Measurements from ENCODE around the gene GEMIN4. TPM values are rescaled to one million over a fixed set of nuclear protein-coding genes. Genes with fewer than 3 reads are reported as not detected.
A peak's percentile ranks its signal among the peaks of the same experiment; 100 is the strongest.
"Not testable (repeated sequence)": the region's sequence is repeated elsewhere in the genome, so short reads cannot be mapped to it uniquely, and the experiment has no call there.

Gene GEMIN4
- total RNA-seq, 1 donor from 2014 or later = 34.5 TPM

DNA sequence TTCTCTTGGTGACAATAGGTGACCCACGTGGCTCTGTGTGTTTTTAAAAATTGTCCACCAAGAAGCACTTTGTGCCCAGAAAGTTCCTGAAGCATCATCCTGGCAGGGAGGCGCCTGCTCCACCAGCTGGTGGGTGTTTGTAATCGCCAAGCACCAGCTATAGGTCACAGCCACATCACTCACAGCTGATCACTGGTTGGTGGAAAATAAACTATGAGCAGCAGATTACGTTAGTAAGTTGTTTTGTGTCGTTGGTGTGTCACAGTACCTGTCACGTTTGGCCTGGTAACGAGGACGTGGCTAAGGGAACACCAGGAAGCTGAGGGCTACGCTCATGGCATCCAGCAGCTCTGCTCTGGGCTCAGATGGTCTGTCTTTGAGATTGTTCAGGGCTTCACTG lies 40.2 kb upstream of the GEMIN4 start:
- H3K27me3 Mint-ChIP-seq = no peaks in the 10 kb centered on the region
- H3K27ac Mint-ChIP-seq = peak overlapping the region; percentile 23
- H3K4me1 Mint-ChIP-seq (ENCODE audit: unreplicated experiment) = peaks cover 9% of the 10 kb centered on the region
- no peak overlapping the region for H3K4me3 Mint-ChIP-seq
- no peak for TF ChIP-seq CTCF (conservative IDR thresholded peaks at IDR 0.05)
- H3K9me3 Mint-ChIP-seq = no peaks in the 10 kb centered on the region
- H3K36me3 Mint-ChIP-seq = peaks cover 10% of the 10 kb centered on the region
- DNase-seq (ENCODE audit: extremely low spot score, unreplicated experiment) = no peak

- Mint-ChIP-seq H3K9me3 (no peaks in the 10 kb centered on the region), H3K4me3 (no peak overlapping the region), H3K36me3 (peaks cover 10% of the 10 kb centered on the region), H3K27ac (no peak overlapping the region), H3K4me1 (ENCODE audit: unreplicated experiment) (peaks cover 9% of the 10 kb centered on the region), H3K27me3 (no peaks in the 10 kb centered on the region)
- DNase-seq (ENCODE audit: extremely low spot score, unreplicated experiment) = no peak
- no peak for TF ChIP-seq CTCF (conservative IDR thresholded peaks at IDR 0.05)
Measured at GRCh38 chr17:791829-792228, 39.8 kb upstream of the GEMIN4 start.

GRCh38 chr17:790874-791247 lies 38.8 kb upstream of the GEMIN4 start:
- not testable (repeated sequence) for H3K36me3 Mint-ChIP-seq; DNase-seq (ENCODE audit: extremely low spot score, unreplicated experiment)
- peak overlapping the region; percentile 76 for H3K27ac Mint-ChIP-seq

DNA sequence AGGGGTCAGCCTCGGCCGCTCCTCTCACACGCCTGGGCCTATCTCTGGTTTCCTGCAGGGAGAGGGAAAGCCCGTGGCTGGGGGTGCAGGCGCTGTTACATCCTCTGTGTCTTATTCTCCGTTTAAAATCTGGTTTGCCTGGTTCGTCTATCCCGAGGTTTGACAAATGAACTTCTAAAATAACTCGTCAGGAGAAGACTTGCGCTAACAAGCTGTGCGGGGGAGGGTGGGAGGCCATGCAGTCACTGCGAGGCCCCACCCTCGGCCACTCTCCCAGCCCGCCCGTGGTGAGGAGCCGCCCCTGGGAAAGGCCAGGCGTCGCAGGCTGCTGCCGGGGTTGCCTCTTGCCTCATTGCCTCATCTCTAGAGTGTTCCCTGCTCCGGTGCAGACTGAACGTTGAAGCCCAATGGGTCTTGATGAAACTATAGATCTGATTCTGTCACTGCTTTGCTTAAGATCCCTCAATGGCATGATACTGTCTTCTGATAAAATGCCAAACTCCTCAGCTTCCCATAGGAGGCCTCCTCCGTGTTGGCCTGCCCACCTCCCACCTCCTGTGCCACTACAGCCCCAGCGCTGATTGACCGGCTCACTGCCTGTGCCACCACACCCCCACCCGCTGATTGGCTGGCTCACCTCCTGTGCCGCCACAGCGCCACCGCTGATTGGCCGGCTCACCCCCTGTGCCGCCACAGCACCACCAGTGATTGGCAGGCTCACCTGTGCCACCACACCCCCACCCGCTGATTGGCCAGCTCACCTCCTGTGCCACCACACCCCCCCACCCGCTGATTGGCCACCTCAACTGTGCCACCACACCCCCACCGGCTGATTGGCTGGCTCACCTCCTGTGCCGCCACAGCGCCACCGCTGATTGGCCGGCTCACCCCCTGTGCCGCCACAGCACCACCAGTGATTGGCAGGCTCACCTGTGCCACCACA lies 38.1 kb upstream of the GEMIN4 start:
- H3K9me3 Mint-ChIP-seq; H3K27me3 Mint-ChIP-seq; DNase-seq (ENCODE audit: extremely low spot score, unreplicated experiment); H3K4me1 Mint-ChIP-seq (ENCODE audit: unreplicated experiment); H3K36me3 Mint-ChIP-seq: not testable (repeated sequence)
- Mint-ChIP-seq H3K27ac (peak overlapping the region; percentile 96), H3K4me3 (peak overlapping the region; percentile 52)

More at GRCh38 chr17:790874-791247, 38.8 kb upstream of the GEMIN4 start:
- H3K9me3 Mint-ChIP-seq; H3K27me3 Mint-ChIP-seq; H3K4me1 Mint-ChIP-seq (ENCODE audit: unreplicated experiment); H3K4me3 Mint-ChIP-seq: not testable (repeated sequence)

DNA sequence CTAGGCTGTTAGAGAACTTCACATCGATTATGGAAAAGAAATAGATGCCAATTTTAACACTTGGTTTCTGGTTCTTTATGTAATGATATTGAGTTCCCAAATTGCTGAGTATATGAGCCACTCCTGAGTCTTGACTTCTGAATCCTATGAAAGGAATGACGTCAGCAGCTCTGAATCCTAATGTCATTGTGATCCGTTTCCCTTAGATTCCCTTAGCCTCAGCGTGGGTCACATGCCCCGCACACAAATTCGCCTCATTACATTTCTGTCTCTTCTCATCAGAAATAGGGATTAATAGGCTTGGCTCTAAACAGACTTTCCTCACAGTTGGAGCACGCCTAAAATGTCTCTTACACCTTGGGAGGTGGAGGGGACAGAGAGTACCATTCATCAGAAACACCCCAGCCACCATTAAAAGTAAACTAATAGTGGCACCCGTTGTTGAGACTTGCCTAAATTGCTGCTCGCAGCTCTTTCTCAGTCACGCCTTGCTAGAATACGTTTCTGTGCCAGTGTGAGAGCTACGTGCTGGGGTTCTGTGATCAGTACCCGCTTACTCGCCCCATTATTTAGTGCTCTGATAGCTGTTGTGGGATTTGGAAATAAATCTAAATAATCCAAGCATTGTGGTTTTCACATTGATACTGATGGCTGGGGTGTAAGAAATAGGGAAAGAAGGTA lies 37.2 kb upstream of the GEMIN4 start:
- peaks cover under 1% of the 10 kb centered on the region for H3K4me1 Mint-ChIP-seq (ENCODE audit: unreplicated experiment)
- peak overlapping the region; percentile 52 for H3K4me3 Mint-ChIP-seq
- H3K27ac Mint-ChIP-seq = peak overlapping the region; percentile 96
- no peaks in the 10 kb centered on the region for H3K27me3 Mint-ChIP-seq
- H3K36me3 Mint-ChIP-seq = peaks cover 8% of the 10 kb centered on the region
- TF ChIP-seq CTCF (conservative IDR thresholded peaks at IDR 0.05) = no peak
- DNase-seq (ENCODE audit: extremely low spot score, unreplicated experiment) = no peak
- no peaks in the 10 kb centered on the region for H3K9me3 Mint-ChIP-seq

GRCh38 chr17:788551-788950 lies 36.5 kb upstream of the GEMIN4 start:
- H3K27me3 Mint-ChIP-seq = no peaks in the 10 kb centered on the region
- peaks cover 8% of the 10 kb centered on the region for H3K36me3 Mint-ChIP-seq
- H3K4me3 Mint-ChIP-seq = no peak overlapping the region
- H3K27ac Mint-ChIP-seq = no peak overlapping the region
- H3K9me3 Mint-ChIP-seq = no peaks in the 10 kb centered on the region
- DNase-seq (ENCODE audit: extremely low spot score, unreplicated experiment) = no peak
- TF ChIP-seq CTCF (conservative IDR thresholded peaks at IDR 0.05) = no peak
- peaks cover 4% of the 10 kb centered on the region for H3K4me1 Mint-ChIP-seq (ENCODE audit: unreplicated experiment)
